Effector memory CD4-positive, alpha-beta T cell (primary cell): Measurements from ENCODE around the gene HLA-DPA1.

ENCODE experiments used
- DNase-seq, 3 donors: peaks; one replicate each; pipeline ENCODE4 v3.0.0-alpha.2; 2020
- H3K27ac ChIP-seq: 2 replicates; pipeline ENCODE4 v1.7.0; 2013; ENCODE audit warnings: mild to moderate bottlenecking, low read length, moderate library complexity; ENCODE audit not compliant: insufficient read depth, poor library complexity, severe bottlenecking
- H3K27me3 ChIP-seq: replicated peaks from 2 replicates; pipeline ENCODE4 v1.7.0; 2013; ENCODE audit warnings: mild to moderate bottlenecking, low read length; ENCODE audit not compliant: insufficient read depth, control insufficient read depth, poor library complexity, severe bottlenecking
- H3K36me3 ChIP-seq: 2 replicates; pipeline ENCODE4 v1.7.0; 2013; ENCODE audit warnings: mild to moderate bottlenecking, low read length, moderate library complexity; ENCODE audit not compliant: control insufficient read depth, insufficient read depth
- H3K4me1 ChIP-seq: 2 replicates; pipeline ENCODE4 v1.7.0; 2013; ENCODE audit warnings: low read length, mild to moderate bottlenecking; ENCODE audit not compliant: control insufficient read depth, insufficient read depth, poor library complexity, severe bottlenecking
- H3K4me3 ChIP-seq: 2 replicates; pipeline ENCODE4 v1.7.0; 2013; ENCODE audit warnings: low read length, low read depth, mild to moderate bottlenecking; ENCODE audit not compliant: insufficient read depth, poor library complexity, severe bottlenecking
- H3K9me3 ChIP-seq: 2 replicates; pipeline ENCODE4 v1.7.0; 2013; ENCODE audit warnings: mild to moderate bottlenecking, low read length, moderate library complexity; ENCODE audit not compliant: control insufficient read depth

HLA-DPA1 gene

DNA sequence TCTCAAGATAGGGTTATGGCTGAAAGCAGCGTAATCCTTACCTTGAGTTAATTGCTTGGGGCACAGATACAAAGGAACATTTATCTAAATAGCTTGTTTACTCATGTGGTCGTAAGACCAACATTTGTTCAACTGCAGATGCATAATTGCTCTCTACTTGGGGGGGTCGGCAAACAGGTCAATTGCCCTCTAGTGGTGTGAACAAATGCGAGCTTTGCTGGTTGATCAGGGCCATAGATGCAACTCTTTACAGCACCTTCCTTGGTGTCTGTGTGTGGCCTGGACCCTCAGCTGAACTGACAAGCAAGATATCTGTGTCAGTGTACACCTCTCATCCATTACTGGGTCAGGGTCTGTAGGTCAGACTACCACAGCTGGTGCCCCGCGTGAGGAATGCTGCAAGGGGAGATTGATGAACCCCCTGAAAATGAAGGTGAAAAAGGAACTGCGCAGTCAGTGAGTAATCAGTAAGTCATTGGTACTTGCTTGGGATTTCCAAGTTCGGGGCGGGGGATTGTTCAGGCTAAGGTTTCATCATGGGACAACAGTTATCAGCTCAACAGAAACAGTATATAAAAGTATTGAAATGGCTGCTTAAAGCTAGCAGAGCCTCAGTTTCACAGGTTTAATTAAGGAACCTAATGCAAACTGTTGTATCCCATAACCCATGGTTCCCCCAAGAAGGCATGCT is 24.0 kb downstream of the HLA-DPA1 start:
- peaks cover 5% of the 10 kb centered on the region for H3K27me3 ChIP-seq
- no peaks in the 10 kb centered on the region for H3K9me3 ChIP-seq
- no peak for DNase-seq
- no peaks in the 10 kb centered on the region for H3K4me1 ChIP-seq
- H3K4me3 ChIP-seq = no peak overlapping the region
- no peak overlapping the region for H3K27ac ChIP-seq
- no peaks in the 10 kb centered on the region for H3K36me3 ChIP-seq

DNA sequence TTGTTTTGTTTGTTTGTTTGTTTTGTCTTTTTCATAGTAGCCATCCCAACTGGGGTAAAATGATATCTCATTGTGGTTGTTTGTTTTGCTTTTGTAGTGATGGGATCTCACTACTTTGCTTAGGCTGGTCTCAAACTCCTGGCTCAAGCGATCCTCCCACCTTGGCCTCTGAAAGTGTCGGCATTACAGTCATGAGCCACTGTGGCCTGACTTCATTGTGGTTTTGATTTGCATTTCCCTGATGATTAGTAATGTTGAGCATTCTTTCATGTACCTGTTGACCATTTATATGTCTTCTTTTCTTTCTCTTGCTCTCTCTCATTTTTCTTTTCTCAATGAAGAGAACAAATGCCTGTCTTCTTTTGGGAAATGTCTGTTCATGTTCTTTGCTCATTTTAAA is 33.3 kb downstream of the HLA-DPA1 start:
- Histone ChIP-seq H3K27ac (no peak overlapping the region), H3K4me1 (no peaks in the 10 kb centered on the region), H3K9me3 (no peaks in the 10 kb centered on the region), H3K4me3 (no peak overlapping the region), H3K36me3 (no peaks in the 10 kb centered on the region), H3K27me3 (no peaks in the 10 kb centered on the region)
- no peak for DNase-seq

DNA sequence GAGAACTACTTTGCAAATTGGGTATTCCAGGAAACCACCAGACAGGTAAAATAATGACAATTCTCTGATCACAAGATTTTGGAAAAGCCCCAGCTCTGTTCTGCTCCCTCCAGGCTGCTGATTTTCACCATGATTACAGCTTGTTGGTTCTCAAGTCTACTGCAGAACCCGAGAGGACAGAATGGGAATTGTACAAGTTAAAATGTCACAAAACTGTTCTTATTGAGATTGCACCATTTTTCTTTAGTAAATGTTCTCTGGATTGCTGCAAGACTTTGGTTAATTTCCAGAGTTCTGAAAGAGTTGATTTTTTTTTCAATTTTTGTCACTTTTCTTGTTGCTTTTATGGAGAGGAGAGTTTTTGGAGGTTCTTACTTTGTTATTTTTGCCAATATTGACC is 36.9 kb downstream of the HLA-DPA1 start:
- no peaks in the 10 kb centered on the region for H3K4me1 ChIP-seq
- H3K36me3 ChIP-seq = no peaks in the 10 kb centered on the region
- H3K27ac ChIP-seq = no peak overlapping the region
- H3K27me3 ChIP-seq = no peaks in the 10 kb centered on the region
- no peaks in the 10 kb centered on the region for H3K9me3 ChIP-seq
- H3K4me3 ChIP-seq = no peak overlapping the region
- DNase-seq = no peak

DNA sequence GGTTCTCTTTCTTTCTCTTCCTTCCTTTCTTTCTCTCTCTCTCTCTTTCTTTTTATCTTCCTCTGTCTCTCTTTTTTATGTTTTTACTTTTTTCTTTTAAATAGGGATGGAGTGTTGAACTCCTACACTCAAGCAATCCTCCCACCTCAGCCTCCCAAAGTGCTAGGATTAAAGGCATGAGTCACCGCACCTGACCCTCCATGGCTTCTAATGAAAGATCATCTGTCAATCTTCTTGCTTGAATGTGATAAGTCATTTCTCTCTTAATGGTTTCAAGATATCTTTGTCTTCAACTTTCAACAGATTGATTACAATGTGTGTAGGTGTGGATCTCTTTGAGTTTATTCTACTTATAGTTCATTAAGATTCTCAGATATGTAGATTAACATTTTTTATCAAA is 38.9 kb downstream of the HLA-DPA1 start:
- no peak for DNase-seq
- Histone ChIP-seq H3K36me3 (no peaks in the 10 kb centered on the region), H3K9me3 (no peaks in the 10 kb centered on the region), H3K4me1 (no peaks in the 10 kb centered on the region), H3K27me3 (no peaks in the 10 kb centered on the region), H3K27ac (no peak overlapping the region), H3K4me3 (no peak overlapping the region)

DNA sequence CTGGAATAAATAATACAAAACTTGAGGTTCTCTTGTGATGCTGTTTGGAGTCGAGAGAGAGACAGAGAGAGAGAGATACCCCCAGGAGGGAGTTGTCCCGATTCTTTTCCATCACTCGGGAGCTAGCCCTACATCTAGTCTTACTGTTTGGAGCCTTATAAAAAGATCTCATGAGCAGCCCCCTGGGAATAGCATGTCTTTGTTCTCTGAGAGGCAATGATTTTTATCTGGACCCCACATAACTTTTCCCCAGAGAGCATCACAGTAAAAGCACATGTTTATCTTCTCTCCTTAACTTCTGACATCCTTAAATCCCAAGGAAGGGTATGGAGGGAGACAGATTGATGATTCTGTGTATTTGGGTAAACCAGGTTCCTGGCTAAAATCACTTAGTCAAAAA is 43.2 kb downstream of the HLA-DPA1 start:
- Histone ChIP-seq H3K9me3 (no peaks in the 10 kb centered on the region), H3K27ac (no peak overlapping the region), H3K27me3 (no peaks in the 10 kb centered on the region), H3K4me1 (no peaks in the 10 kb centered on the region), H3K36me3 (no peaks in the 10 kb centered on the region), H3K4me3 (no peak overlapping the region)
- DNase-seq = no peak

DNA sequence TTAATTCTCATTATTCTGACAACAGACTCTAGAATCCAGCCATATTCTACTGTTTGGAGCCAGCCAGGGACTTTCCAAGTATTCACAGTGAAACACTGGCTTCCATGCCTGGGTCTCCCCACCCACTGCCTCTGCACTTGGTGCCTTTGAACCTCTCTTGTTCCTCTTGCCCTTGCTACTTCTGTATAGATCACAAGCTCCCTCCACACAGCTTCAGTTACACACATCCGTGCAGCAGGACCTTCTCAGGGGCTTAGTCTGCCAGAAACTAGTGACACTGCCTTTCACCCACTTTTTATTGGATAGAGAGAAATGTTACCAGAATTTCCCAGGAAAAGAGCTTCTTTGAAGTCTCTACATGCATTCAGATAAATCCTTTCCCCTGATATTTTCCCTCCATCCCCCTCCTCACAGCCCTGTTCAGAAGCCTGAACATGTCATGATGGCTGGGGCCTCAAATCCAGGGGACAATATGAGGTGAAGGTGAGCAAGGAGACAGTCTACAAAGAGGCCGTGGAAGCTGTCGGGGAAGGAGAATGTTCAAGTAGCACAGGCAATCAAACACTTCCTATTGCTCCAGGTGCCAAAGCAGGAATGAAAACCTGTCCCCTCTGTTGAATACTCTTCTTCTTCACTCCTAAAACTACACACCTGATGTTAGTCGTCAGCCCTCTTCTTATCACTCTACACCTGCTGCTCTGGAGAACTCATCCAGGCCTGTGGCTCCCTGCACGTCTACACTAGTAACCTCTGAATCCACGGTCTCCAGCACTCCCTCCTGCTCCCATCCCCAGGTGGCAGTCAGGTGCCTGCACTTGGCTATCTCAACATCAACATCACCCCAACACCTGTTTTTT is 43.9 kb downstream of the HLA-DPA1 start:
- Histone ChIP-seq H3K27ac (no peak overlapping the region), H3K4me3 (no peak overlapping the region), H3K27me3 (no peaks in the 10 kb centered on the region), H3K9me3 (no peaks in the 10 kb centered on the region), H3K36me3 (no peaks in the 10 kb centered on the region), H3K4me1 (no peaks in the 10 kb centered on the region)
- DNase-seq = no peak

DNA sequence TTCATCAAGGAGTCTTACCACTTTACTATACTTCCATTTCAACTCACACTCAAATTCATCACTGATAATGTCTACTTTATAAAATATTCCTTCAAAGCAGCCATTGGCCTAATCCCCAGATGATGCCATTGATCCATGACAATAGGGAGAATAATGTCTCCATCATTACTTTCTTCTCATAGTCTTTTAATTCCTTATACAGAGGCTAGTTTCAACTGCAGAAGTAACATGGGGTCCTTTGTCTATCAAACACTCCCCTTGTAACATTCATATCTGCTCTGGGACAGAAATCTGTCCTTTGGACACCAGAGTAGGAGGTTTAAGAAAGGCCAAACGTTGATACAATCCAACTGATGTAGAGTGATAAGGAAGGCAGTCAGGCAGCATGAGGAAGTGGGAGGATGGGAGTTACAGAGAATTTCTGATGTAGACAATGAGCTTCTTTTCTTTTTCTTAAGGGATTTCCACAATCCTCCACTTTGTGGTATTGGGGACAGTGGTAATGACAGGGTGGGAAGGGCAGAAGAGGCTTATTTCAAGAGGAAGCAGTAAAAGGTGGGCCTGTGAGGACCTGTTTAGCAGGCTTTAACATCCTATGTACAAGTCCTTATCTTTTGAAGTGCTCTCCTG is 45.1 kb downstream of the HLA-DPA1 start:
- DNase-seq = no peak
- Histone ChIP-seq H3K27me3 (no peaks in the 10 kb centered on the region), H3K9me3 (no peaks in the 10 kb centered on the region), H3K36me3 (no peaks in the 10 kb centered on the region), H3K4me3 (no peak overlapping the region), H3K27ac (no peak overlapping the region), H3K4me1 (no peaks in the 10 kb centered on the region)

DNA sequence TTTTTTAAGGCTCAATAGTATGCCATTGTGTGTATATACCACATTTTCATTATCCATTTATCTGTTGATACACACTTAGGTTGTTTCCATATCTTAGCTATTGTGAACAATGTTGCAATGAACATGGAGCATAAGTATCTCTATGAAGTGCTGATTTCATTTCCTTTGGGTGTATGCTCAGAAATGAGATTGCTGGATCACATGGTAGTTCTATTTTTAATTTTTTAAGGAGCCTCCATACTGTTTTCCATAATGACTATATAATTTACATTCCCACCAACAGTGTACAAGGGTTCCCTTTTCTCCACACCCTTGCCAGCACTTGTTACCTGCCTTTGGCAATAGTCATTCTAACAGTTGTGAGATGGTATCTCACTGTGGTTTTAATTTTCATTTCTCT is 48.9 kb downstream of the HLA-DPA1 start:
- Histone ChIP-seq H3K27me3 (no peaks in the 10 kb centered on the region), H3K4me1 (no peaks in the 10 kb centered on the region)
- no peak for DNase-seq

DNA sequence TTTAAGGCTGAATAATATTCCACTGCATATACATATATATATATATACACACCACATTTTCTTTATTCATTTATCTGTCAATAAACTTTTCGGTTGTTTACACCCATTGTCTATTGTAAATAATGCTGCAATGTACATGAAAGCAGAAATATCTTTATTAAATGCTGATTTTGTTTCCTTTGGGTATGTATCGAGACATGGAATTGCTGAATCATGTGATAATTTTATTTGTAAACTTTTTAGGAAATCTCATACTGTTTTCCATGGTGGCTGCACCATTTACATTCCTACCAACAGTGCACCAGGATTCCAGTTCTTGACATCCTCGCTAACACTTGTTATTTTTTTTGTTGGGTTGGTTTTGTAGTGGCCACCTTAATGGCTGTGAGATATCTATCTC is 49.9 kb downstream of the HLA-DPA1 start:
- no peaks in the 10 kb centered on the region for H3K27me3 ChIP-seq
- H3K36me3 ChIP-seq = no peaks in the 10 kb centered on the region
- no peak overlapping the region for H3K27ac ChIP-seq
- H3K4me3 ChIP-seq = no peak overlapping the region
- H3K9me3 ChIP-seq = no peaks in the 10 kb centered on the region
- DNase-seq = no peak
- no peaks in the 10 kb centered on the region for H3K4me1 ChIP-seq

More for the DNA sequence above, 48.9 kb downstream of the HLA-DPA1 start:
- no peaks in the 10 kb centered on the region for H3K36me3 ChIP-seq
- no peak overlapping the region for H3K4me3 ChIP-seq
- H3K27ac ChIP-seq = no peak overlapping the region
- H3K9me3 ChIP-seq = no peaks in the 10 kb centered on the region

DNA sequence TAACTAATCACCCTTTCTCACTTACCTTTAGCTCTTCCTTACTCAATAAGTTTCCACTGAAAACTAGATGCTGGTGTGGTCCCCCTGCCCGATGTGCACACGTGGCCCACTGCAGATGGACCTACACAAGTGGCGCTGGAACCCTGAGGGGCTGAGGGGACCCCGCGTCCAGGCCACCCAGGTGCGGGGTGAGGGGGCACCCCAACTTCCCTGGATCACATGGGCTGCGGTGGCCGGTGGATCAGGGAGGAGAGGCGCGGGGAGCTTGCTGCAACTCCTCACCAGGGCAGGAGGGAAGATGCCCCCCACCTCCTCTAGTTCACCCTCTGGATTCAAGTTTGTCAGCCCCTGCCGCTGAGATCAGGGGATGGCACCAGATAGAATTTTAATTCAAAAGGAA is 51.5 kb downstream of the HLA-DPA1 start:
- H3K4me1 ChIP-seq = no peaks in the 10 kb centered on the region
- H3K27me3 ChIP-seq = no peaks in the 10 kb centered on the region
- H3K27ac ChIP-seq = no peak overlapping the region
- DNase-seq = no peak
- no peaks in the 10 kb centered on the region for H3K9me3 ChIP-seq
- H3K36me3 ChIP-seq = no peaks in the 10 kb centered on the region
- H3K4me3 ChIP-seq = no peak overlapping the region
